Aorta (tissue), 5 donors: ENCODE measurements around the gene ALK. TPM values are rescaled to one million over a fixed set of nuclear protein-coding genes. Genes with fewer than 3 reads are reported as not detected.

Experiments
- ATAC-seq: fragments of 200-7000 bp; cut with Tn5 transposase; one replicate; pipeline ENCODE4 v1.9.1; 2022; ENCODE audit warnings: moderate library complexity; ENCODE audit not compliant: low FRiP score
- DNase-seq, 2 donors: peaks; one replicate each; pipeline ENCODE4 v3.0.0-alpha.2; 2020
- H3K27ac ChIP-seq, 2 donors: one replicate each; pipeline ENCODE4 v1.5.1; 2013; ENCODE audit warnings: low read length in 2 of 2, mild to moderate bottlenecking in 2 of 2, moderate library complexity in 2 of 2, control low read depth in 1 of 2, inconsistent platforms in 1 of 2, low read depth in 1 of 2
- H3K27me3 ChIP-seq, 2 donors: one replicate each; pipeline ENCODE4 v1.6.1; 2013; ENCODE audit warnings: control low read depth in 1 of 2, low read length in 1 of 2, mild to moderate bottlenecking in 1 of 2, moderate library complexity in 1 of 2; ENCODE audit not compliant: insufficient read depth in 2 of 2, control insufficient read depth in 1 of 2
- H3K36me3 ChIP-seq, 2 donors: one replicate each; pipeline ENCODE4 v1.6.1; 2013; ENCODE audit warnings: control low read depth in 1 of 2, low read length in 1 of 2, mild to moderate bottlenecking in 1 of 2; ENCODE audit not compliant: insufficient read depth in 2 of 2, control insufficient read depth in 1 of 2
- H3K4me1 ChIP-seq, 2 donors: one replicate each; pipeline ENCODE4 v1.6.1; 2013; ENCODE audit warnings: low read length in 2 of 2, control low read depth in 1 of 2, mild to moderate bottlenecking in 1 of 2, moderate library complexity in 1 of 2; ENCODE audit not compliant: insufficient read depth in 2 of 2, control insufficient read depth in 1 of 2
- H3K4me3 ChIP-seq, 2 donors: one replicate each; pipeline ENCODE4 v1.5.1; 2013; ENCODE audit warnings: low read length in 2 of 2, control low read depth in 1 of 2, mild to moderate bottlenecking in 1 of 2
- H3K9me3 ChIP-seq: one replicate; pipeline ENCODE4 v1.6.1; 2013; ENCODE audit warnings: mild to moderate bottlenecking, low read length; ENCODE audit not compliant: control insufficient read depth
- whole genome bisulfite sequencing, 2 donors: extraction: QIAGEN DNeasy Blood & Tissue Kit; methylation state at CpG; one replicate each; pipeline ENCODE4 v1.1.7; 2013; 5-methylcytosine and 5-hydroxymethylcytosine counted together
- intact Hi-C, 2 donors: fragments of 100-400 bp; cut with DNase I; formaldehyde crosslinking; loops; one replicate each; pipeline versions ENCODE4 v1.14.2 to v1.15.0; 2022
- polyA plus RNA-seq, 2 donors: library from polyadenylated mRNA; stranded (reverse); fragments of 200-250 nt; gene quantifications; one replicate each; pipeline ENCODE4 v1.2.3, GENCODE V29; 2013
- total RNA-seq, 2 donors: library from RNA; stranded (reverse); fragmentation: NEBNext Ultra II Directional; extraction: Animal tissue kit (Norgen Biotek cat#: 25700); gene quantifications; one replicate each; pipeline ENCODE4 v1.2.1, GENCODE V29; 2021
- donor health status: healthy with polysubstance abuse.
- donor health status: Bipolar disorder and iron deficiency.
- donor health status: DM: no; HTN: no; CAD: no.
- donor health status: DM: no; HTN: no; CAD: no.
- donor health status: DM: yes; HTN: yes; CAD: no.

Gene ALK
- total and polyA plus RNA-seq, 4 donors = 0.13 to 0.30 TPM; not detected in 2

GRCh38 chr2:29703336-29703735 lies 218.1 kb downstream of the ALK start:
- Histone ChIP-seq H3K36me3 (no peaks in the 10 kb centered on the region), H3K27ac (no peak overlapping the region), H3K4me3 (no peak overlapping the region), H3K27me3 (no peaks in the 10 kb centered on the region), H3K9me3 (peaks cover 1% of the 10 kb centered on the region), H3K4me1 (no peaks in the 10 kb centered on the region)
- DNase-seq (no peak), ATAC-seq (no peak)
- 88 to 91% methylated on average over 1 of the region's 1 CpG for WGBS, 2 donors
- intact Hi-C loops = no loop called here

- ATAC-seq (no peak), DNase-seq (no peak)
- Histone ChIP-seq H3K4me3 (no peak overlapping the region), H3K27ac (no peak overlapping the region), H3K36me3 (no peaks in the 10 kb centered on the region), H3K4me1 (no peaks in the 10 kb centered on the region), H3K27me3 (no peaks in the 10 kb centered on the region), H3K9me3 (peaks cover 1% of the 10 kb centered on the region)
- 78 to 89% methylated on average over 2 of the region's 2 CpGs for whole genome bisulfite sequencing, 2 donors
- intact Hi-C loops = no loop called here
Measured at GRCh38 chr2:29702276-29702675, 219.1 kb downstream of the ALK start.

- 78 to 80% methylated on average over 2 of the region's 2 CpGs for WGBS, 2 donors
- Histone ChIP-seq H3K27me3 (no peaks in the 10 kb centered on the region), H3K36me3 (no peaks in the 10 kb centered on the region), H3K4me3 (no peak overlapping the region), H3K27ac (no peak overlapping the region), H3K9me3 (peaks cover 1% of the 10 kb centered on the region), H3K4me1 (no peaks in the 10 kb centered on the region)
- DNase-seq (no peak), ATAC-seq (no peak)
- intact Hi-C loops = no loop called here
Measured at GRCh38 chr2:29700560-29700959, 220.8 kb downstream of the ALK start.

GRCh38 chr2:29699045-29699444 lies 222.3 kb downstream of the ALK start:
- DNase-seq = no peak

GRCh38 chr2:29698216-29698615 lies 223.2 kb downstream of the ALK start:
- intact Hi-C loops = no loop called here
- WGBS, 2 donors = 88 to 90% methylated on average over 3 of the region's 3 CpGs

More at GRCh38 chr2:29699045-29699444, 222.3 kb downstream of the ALK start:
- 51 to 53% methylated on average over 4 of the region's 4 CpGs for WGBS, 2 donors
- Histone ChIP-seq H3K4me3 (no peak overlapping the region), H3K4me1 (no peaks in the 10 kb centered on the region), H3K27ac (no peak overlapping the region), H3K27me3 (no peaks in the 10 kb centered on the region), H3K36me3 (no peaks in the 10 kb centered on the region), H3K9me3 (peaks cover 1% of the 10 kb centered on the region)
- intact Hi-C loops = no loop called here
- no peak for ATAC-seq

GRCh38 chr2:29697715-29698114 lies 223.7 kb downstream of the ALK start:
- Histone ChIP-seq H3K27me3 (no peaks in the 10 kb centered on the region), H3K4me3 (no peak overlapping the region), H3K9me3 (peaks cover 1% of the 10 kb centered on the region), H3K4me1 (no peaks in the 10 kb centered on the region), H3K27ac (no peak overlapping the region), H3K36me3 (no peaks in the 10 kb centered on the region)
- 83 to 84% methylated on average over 2 of the region's 2 CpGs for WGBS, 2 donors
- ATAC-seq (no peak), DNase-seq (no peak)
- intact Hi-C loops = no loop called here

More at GRCh38 chr2:29698216-29698615, 223.2 kb downstream of the ALK start:
- H3K4me1 ChIP-seq = no peaks in the 10 kb centered on the region
- ATAC-seq = no peak
- no peak for DNase-seq
- H3K27ac ChIP-seq = no peak overlapping the region
- no peak overlapping the region for H3K4me3 ChIP-seq
- H3K9me3 ChIP-seq = peaks cover 1% of the 10 kb centered on the region
- H3K27me3 ChIP-seq = no peaks in the 10 kb centered on the region
- no peaks in the 10 kb centered on the region for H3K36me3 ChIP-seq

- no peaks in the 10 kb centered on the region for H3K36me3 ChIP-seq
- peaks cover 4% of the 10 kb centered on the region for H3K9me3 ChIP-seq
- intact Hi-C loops = no loop called here
- ATAC-seq (no peak), DNase-seq (no peak)
- H3K27me3 ChIP-seq = no peaks in the 10 kb centered on the region
- 73 to 79% methylated on average over 3 of the region's 3 CpGs for WGBS, 2 donors
- H3K27ac ChIP-seq = no peak overlapping the region
- H3K4me1 ChIP-seq = no peaks in the 10 kb centered on the region
- no peak overlapping the region for H3K4me3 ChIP-seq
Measured at GRCh38 chr2:29697181-29697580, 224.2 kb downstream of the ALK start.

GRCh38 chr2:29694741-29695140 lies 226.6 kb downstream of the ALK start:
- H3K27ac ChIP-seq = no peak overlapping the region
- H3K4me3 ChIP-seq = no peak overlapping the region
- DNase-seq (no peak), ATAC-seq (no peak)
- H3K27me3 ChIP-seq = no peaks in the 10 kb centered on the region
- H3K36me3 ChIP-seq = no peaks in the 10 kb centered on the region
- intact Hi-C loops = loop anchor here in 1 of 2 donors (2.0 kb wide), 1 partner anchor 32 kb away; no protein-coding TSS in a partner anchor
- WGBS, 2 donors = 87% methylated on average over 5 of the region's 5 CpGs
- H3K9me3 ChIP-seq = peaks cover 3% of the 10 kb centered on the region
- H3K4me1 ChIP-seq = no peaks in the 10 kb centered on the region

GRCh38 chr2:29691391-29691950 lies 229.9 kb downstream of the ALK start:
- H3K27me3 ChIP-seq = no peaks in the 10 kb centered on the region
- 90 to 100% methylated on average over 2 of the region's 2 CpGs for WGBS, 2 donors

More at GRCh38 chr2:29691391-29691950, 229.9 kb downstream of the ALK start:
- Histone ChIP-seq H3K9me3 (peaks cover 3% of the 10 kb centered on the region), H3K4me3 (no peak overlapping the region), H3K4me1 (no peaks in the 10 kb centered on the region), H3K36me3 (no peaks in the 10 kb centered on the region), H3K27ac (no peak overlapping the region)
- intact Hi-C loops = no loop called here
- ATAC-seq = no peak
- no peak for DNase-seq
